GM19397 (cell line): ENCODE measurements around the gene KRTAP24-1.

Experiments
- ATAC-seq: cut with Tn5 transposase; IDR thresholded peaks from one replicate; pipeline ENCODE4 v1.9.1; 2021; ENCODE audit warnings: mild to moderate bottlenecking, moderate library complexity; ENCODE audit not compliant: unreplicated experiment

KRTAP24-1 gene

DNA sequence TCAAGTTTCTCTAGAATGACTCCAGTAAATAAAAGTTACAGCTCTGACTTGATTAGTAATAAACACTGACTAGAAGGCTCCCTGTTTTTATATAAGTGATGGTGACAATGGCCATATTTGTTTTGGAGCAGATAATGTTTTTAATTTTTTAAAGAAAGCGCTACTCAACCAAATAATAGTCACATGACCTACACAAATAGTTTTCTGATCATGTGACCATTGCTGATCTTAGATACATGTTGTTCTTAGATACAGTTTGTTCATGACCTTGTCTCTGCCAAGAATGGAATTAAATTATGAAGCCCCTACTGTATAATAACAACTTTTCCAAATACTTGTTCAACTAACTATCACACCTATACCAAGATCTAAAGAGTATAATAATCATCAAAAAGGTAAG is 44.6 kb downstream of the KRTAP24-1 start:
- ATAC-seq: no peak

DNA sequence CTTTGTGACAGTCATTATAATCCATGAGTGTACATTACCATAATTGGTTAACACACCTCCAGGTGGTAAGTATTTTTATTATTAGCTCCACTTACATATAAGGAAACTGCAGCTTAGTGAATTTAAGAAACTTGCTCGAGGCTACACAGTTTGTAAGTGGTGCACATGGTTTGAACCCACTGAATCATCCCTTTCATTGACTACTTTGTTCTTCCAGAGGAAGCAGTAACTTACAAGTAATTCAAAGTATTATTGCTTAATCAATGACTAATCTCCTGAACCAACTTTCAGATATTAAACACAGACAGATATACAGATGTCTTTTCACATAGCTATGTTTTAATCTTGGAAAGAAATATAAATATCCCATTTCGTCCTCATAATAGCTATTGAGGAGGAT is 48.1 kb downstream of the KRTAP24-1 start:
- ATAC-seq: no peak

DNA sequence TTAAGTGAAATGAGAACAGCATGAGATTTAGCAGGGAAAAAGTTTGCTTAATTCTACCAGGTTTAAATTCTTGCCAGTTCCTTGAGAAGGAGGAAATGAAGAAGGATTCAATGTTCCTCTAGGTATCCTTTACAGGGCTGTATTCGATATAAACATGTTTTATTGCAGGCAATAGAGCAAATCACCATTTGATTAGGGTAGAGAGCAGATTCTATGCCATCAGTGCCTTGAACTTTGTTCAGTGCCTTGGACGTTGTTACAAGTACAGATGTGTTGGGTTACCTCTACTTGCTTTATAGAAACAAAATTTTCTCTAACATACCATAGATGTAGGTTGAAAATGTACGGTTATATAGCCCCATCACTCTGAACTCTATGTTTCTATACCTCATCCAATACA is 48.7 kb downstream of the KRTAP24-1 start:
- ATAC-seq: no peak

DNA sequence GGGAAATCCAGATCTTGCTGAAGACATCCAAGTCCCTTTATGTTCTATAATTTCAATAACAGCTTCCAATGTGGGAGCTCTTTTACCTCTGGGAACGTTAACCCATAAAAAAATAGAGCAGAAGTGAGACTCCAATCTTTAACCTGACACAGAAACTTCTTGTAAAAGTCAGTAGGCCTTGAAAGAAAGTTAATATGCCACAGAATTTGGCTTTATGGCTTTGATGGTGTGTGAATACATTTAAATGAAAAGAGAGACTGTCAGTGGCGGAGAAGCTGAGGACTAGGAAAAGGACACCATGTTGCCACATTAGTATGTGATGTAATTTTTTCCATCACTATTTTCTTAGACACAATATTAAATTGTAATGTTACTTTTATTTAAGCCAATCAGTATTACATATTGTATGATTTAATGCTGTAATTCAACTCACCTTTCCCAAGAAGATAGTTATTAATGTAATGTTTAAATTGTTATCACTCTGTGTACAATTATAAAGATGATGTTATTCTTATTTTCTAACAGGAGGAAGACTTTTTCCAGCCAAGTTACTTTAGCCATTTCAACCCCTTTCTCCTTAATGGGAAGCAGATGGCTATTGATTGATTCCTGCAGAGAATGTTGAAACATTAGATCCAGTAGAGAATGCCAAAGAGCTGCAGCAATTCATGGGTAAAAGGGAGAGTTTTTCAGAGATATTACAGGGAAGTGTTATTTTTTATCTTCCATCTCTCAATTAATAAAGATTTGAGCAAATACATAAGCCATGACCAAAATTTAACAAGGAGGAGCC is 49.3 kb downstream of the KRTAP24-1 start:
- no peak for ATAC-seq

DNA sequence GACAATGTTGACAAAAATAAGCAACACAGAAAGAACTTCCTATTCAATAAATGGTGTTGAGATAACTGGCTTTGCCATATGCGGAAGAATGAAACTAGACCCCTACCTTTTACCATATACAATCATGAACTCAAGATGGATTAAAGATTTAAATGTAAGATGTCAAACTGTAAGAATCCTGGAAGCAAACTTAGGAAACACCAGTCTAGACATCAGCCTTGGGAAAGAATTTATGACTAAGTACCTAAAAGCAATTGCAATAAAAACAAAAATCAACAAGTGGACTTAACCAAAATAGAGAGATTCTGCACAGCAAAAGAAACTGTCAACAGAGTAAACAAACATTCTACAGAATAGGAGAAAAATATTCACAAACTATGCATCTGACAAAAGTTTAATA is 50.7 kb downstream of the KRTAP24-1 start:
- no peak for ATAC-seq
